ENCODE measurements around the gene LAMB1. TPM values are rescaled to one million over a fixed set of nuclear protein-coding genes. Genes with fewer than 3 reads are reported as not detected.

Gene LAMB1
- total RNA-seq, 1 experiment from 2014 or later = 240 TPM

GRCh38 chr7:108020585-108020984 is 17.6 kb upstream of the LAMB1 start:
- Mint-ChIP-seq H3K27ac (ENCODE audit: unreplicated experiment) (no peak overlapping the region), H3K27me3 (ENCODE audit: unreplicated experiment) (no peaks in the 10 kb centered on the region), H3K36me3 (ENCODE audit: insufficient read depth, unreplicated experiment) (no peaks in the 10 kb centered on the region), H3K4me1 (ENCODE audit: low read depth, unreplicated experiment) (peaks cover 13% of the 10 kb centered on the region), H3K9me3 (ENCODE audit: low read depth, unreplicated experiment) (no peaks in the 10 kb centered on the region), H3K4me3 (ENCODE audit: low read depth, unreplicated experiment) (no peak overlapping the region)
- DNase-seq = no peak
- intact Hi-C loops (cut with micrococcal nuclease; ENCODE audit: unreplicated experiment) = no loop called here
- TF ChIP-seq, protein P1, sequence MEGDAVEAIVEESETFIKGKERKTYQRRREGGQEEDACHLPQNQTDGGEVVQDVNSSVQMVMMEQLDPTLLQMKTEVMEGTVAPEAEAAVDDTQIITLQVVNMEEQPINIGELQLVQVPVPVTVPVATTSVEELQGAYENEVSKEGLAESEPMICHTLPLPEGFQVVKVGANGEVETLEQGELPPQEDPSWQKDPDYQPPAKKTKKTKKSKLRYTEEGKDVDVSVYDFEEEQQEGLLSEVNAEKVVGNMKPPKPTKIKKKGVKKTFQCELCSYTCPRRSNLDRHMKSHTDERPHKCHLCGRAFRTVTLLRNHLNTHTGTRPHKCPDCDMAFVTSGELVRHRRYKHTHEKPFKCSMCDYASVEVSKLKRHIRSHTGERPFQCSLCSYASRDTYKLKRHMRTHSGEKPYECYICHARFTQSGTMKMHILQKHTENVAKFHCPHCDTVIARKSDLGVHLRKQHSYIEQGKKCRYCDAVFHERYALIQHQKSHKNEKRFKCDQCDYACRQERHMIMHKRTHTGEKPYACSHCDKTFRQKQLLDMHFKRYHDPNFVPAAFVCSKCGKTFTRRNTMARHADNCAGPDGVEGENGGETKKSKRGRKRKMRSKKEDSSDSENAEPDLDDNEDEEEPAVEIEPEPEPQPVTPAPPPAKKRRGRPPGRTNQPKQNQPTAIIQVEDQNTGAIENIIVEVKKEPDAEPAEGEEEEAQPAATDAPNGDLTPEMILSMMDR (IDR thresholded peaks at IDR 0.05; ENCODE audit: unreplicated experiment) = no peak
- CTCF ChIA-PET = interaction anchor here (0.5 kb wide), 1 partner anchor 76 kb away, joined by 5 read pairs; no protein-coding TSS in a partner anchor
- BruUV-seq (replicated peaks) = no TSS peak

DNA sequence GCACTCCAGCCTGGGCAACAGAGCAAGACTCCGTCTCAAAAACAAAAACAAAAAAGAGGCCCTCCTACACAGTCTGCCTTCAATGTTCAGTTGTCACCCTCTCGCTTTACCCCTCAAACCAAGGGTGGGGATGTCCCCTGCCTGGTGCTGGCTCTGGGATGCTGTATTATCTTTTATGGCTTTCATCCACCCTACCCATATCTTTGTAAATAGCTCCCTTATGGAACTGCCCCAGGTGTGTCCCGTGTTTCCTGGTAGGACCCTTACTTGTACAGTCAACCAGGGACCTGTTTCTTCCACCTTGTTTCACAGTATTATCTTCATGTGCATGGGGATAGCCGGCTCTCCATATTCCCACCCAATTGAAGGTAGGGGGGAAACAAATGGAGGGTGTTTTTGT is 15.7 kb upstream of the LAMB1 start:
- BruUV-seq (replicated peaks) = no TSS peak
- H3K9me3 Mint-ChIP-seq (ENCODE audit: low read depth, unreplicated experiment) = no peaks in the 10 kb centered on the region
- TF ChIP-seq, protein P1 (IDR thresholded peaks at IDR 0.05; ENCODE audit: unreplicated experiment) = no peak
- H3K27ac Mint-ChIP-seq (ENCODE audit: unreplicated experiment) = no peak overlapping the region
- H3K4me3 Mint-ChIP-seq (ENCODE audit: low read depth, unreplicated experiment) = no peak overlapping the region
- CTCF ChIA-PET = interaction anchor here (0.7 kb wide), 1 partner anchor 74 kb away, joined by 3 read pairs; no protein-coding TSS in a partner anchor
- no peak for DNase-seq
- H3K36me3 Mint-ChIP-seq (ENCODE audit: insufficient read depth, unreplicated experiment) = no peaks in the 10 kb centered on the region
- H3K27me3 Mint-ChIP-seq (ENCODE audit: unreplicated experiment) = no peaks in the 10 kb centered on the region
- intact Hi-C loops (cut with micrococcal nuclease; ENCODE audit: unreplicated experiment) = loop anchor here (5.0 kb wide), 1 partner anchor 79 kb away; no protein-coding TSS in a partner anchor
- peaks cover 13% of the 10 kb centered on the region for H3K4me1 Mint-ChIP-seq (ENCODE audit: low read depth, unreplicated experiment)

DNA sequence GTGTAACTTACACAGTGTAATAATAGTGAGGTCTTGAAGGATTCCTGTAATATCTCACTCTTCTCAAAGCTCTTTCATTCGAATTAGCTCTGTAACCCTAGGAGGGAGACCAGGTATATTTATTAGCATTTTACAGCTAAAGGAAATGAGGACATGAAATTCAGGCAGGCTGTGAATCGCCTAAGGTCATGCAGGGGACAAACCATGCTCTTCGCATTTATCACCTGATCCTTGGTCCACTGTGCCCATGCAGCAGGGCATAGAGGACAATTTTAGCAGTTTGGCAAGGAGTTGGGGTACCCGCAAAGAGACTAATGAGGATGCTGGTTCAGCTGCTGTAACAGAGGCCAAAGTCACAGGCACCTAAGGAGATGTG is 14.8 kb upstream of the LAMB1 start:
- Mint-ChIP-seq H3K4me3 (ENCODE audit: low read depth, unreplicated experiment) (no peak overlapping the region), H3K36me3 (ENCODE audit: insufficient read depth, unreplicated experiment) (no peaks in the 10 kb centered on the region), H3K27ac (ENCODE audit: unreplicated experiment) (no peak overlapping the region), H3K9me3 (ENCODE audit: low read depth, unreplicated experiment) (no peaks in the 10 kb centered on the region), H3K4me1 (ENCODE audit: low read depth, unreplicated experiment) (peaks cover 17% of the 10 kb centered on the region), H3K27me3 (ENCODE audit: unreplicated experiment) (no peaks in the 10 kb centered on the region)
- TF ChIP-seq, protein P1 (IDR thresholded peaks at IDR 0.05; ENCODE audit: unreplicated experiment) = no peak
- CTCF ChIA-PET = interaction anchor here (1.1 kb wide), 1 partner anchor 128 kb away, joined by 3 read pairs; no protein-coding TSS in a partner anchor
- intact Hi-C loops (cut with micrococcal nuclease; ENCODE audit: unreplicated experiment) = loop anchor here (2.0 to 5.0 kb wide), 2 partner anchors 19 to 80 kb away; no protein-coding TSS in a partner anchor
- DNase-seq = no peak
- no TSS peak for BruUV-seq (replicated peaks)

- no peaks in the 10 kb centered on the region for H3K9me3 Mint-ChIP-seq (ENCODE audit: low read depth, unreplicated experiment)
- no peaks in the 10 kb centered on the region for H3K27me3 Mint-ChIP-seq (ENCODE audit: unreplicated experiment)
- TF ChIP-seq, protein P1 (IDR thresholded peaks at IDR 0.05; ENCODE audit: unreplicated experiment) = peak; percentile 34
- H3K27ac Mint-ChIP-seq (ENCODE audit: unreplicated experiment) = no peak overlapping the region
- BruUV-seq (replicated peaks) = no TSS peak
- DNase-seq = no peak
- CTCF ChIA-PET = interaction anchor here (0.5 to 1.7 kb wide), 5 partner anchors 18 to 129 kb away, joined by 3 to 5 read pairs (median 3); no protein-coding TSS in a partner anchor
- H3K4me3 Mint-ChIP-seq (ENCODE audit: low read depth, unreplicated experiment) = no peak overlapping the region
- H3K4me1 Mint-ChIP-seq (ENCODE audit: low read depth, unreplicated experiment) = peaks cover 22% of the 10 kb centered on the region
- no peaks in the 10 kb centered on the region for H3K36me3 Mint-ChIP-seq (ENCODE audit: insufficient read depth, unreplicated experiment)
- intact Hi-C loops (cut with micrococcal nuclease; ENCODE audit: unreplicated experiment) = loop anchor here (2.0 to 5.0 kb wide), 2 partner anchors 18 to 80 kb away; no protein-coding TSS in a partner anchor
Measured at GRCh38 chr7:108016841-108017775, 14.1 kb upstream of the LAMB1 start.

All from Calu3 (cell line).